ENCODE results near the gene MMP10. TPM values are rescaled to one million over a fixed set of nuclear protein-coding genes. Genes with fewer than 3 reads are reported as not detected.

The MMP10 gene
- total RNA-seq, 1 donor from 2014 or later = not detected

- H3K36me3 Mint-ChIP-seq (ENCODE audit: low read depth, unreplicated experiment) = peaks cover 6% of the 10 kb centered on the region
- no peak overlapping the region for H3K27ac Mint-ChIP-seq (ENCODE audit: unreplicated experiment)
- H3K4me1 Mint-ChIP-seq (ENCODE audit: unreplicated experiment) = peaks cover 7% of the 10 kb centered on the region
- TF ChIP-seq CTCF (IDR thresholded peaks at IDR 0.05; ENCODE audit: unreplicated experiment) = no peak
- no peak overlapping the region for H3K4me3 Mint-ChIP-seq (ENCODE audit: unreplicated experiment)
- H3K9me3 Mint-ChIP-seq (ENCODE audit: unreplicated experiment) = no peaks in the 10 kb centered on the region
- no peak for DNase-seq (ENCODE audit: low spot score)
- peaks cover 10% of the 10 kb centered on the region for H3K27me3 Mint-ChIP-seq (ENCODE audit: unreplicated experiment)
Observed at GRCh38 chr11:102729849-102730815, 50.3 kb downstream of the MMP10 start.

- H3K4me3 Mint-ChIP-seq (ENCODE audit: unreplicated experiment) = no peak overlapping the region
- DNase-seq (ENCODE audit: low spot score) = no peak
- peaks cover 6% of the 10 kb centered on the region for H3K36me3 Mint-ChIP-seq (ENCODE audit: low read depth, unreplicated experiment)
- H3K9me3 Mint-ChIP-seq (ENCODE audit: unreplicated experiment) = no peaks in the 10 kb centered on the region
- peaks cover 10% of the 10 kb centered on the region for H3K27me3 Mint-ChIP-seq (ENCODE audit: unreplicated experiment)
- no peak for TF ChIP-seq CTCF (IDR thresholded peaks at IDR 0.05; ENCODE audit: unreplicated experiment)
- H3K27ac Mint-ChIP-seq (ENCODE audit: unreplicated experiment) = no peak overlapping the region
- H3K4me1 Mint-ChIP-seq (ENCODE audit: unreplicated experiment) = peaks cover 7% of the 10 kb centered on the region
Observed at GRCh38 chr11:102727890-102728289, 52.5 kb downstream of the MMP10 start.

- H3K27ac Mint-ChIP-seq (ENCODE audit: unreplicated experiment) = no peak within 1 kb of the TSS
- no peak for TF ChIP-seq CTCF (IDR thresholded peaks at IDR 0.05; ENCODE audit: unreplicated experiment)
- no peak within 1 kb of the TSS for H3K4me3 Mint-ChIP-seq (ENCODE audit: unreplicated experiment)
- peaks cover 6% of the 10 kb centered on the region for H3K36me3 Mint-ChIP-seq (ENCODE audit: low read depth, unreplicated experiment)
- peaks cover 5% of the 10 kb centered on the region for H3K4me1 Mint-ChIP-seq (ENCODE audit: unreplicated experiment)
- DNase-seq (ENCODE audit: low spot score) = no peak
- peaks cover 3% of the 10 kb centered on the region for H3K27me3 Mint-ChIP-seq (ENCODE audit: unreplicated experiment)
- no peaks in the 10 kb centered on the region for H3K9me3 Mint-ChIP-seq (ENCODE audit: unreplicated experiment)
Observed at GRCh38 chr11:102724904-102725500, 55.4 kb downstream of the MMP10 start, which contains the start of gene MMP8. MMP8 (minus strand) TSS chr11:102724954; CDS start chr11:102724855, 99 bp downstream.

- no peaks in the 10 kb centered on the region for H3K4me1 Mint-ChIP-seq (ENCODE audit: unreplicated experiment)
- H3K4me3 Mint-ChIP-seq (ENCODE audit: unreplicated experiment) = no peak overlapping the region
- no peak for TF ChIP-seq CTCF (IDR thresholded peaks at IDR 0.05; ENCODE audit: unreplicated experiment)
- no peak overlapping the region for H3K27ac Mint-ChIP-seq (ENCODE audit: unreplicated experiment)
- H3K9me3 Mint-ChIP-seq (ENCODE audit: unreplicated experiment) = no peaks in the 10 kb centered on the region
- H3K36me3 Mint-ChIP-seq (ENCODE audit: low read depth, unreplicated experiment) = no peaks in the 10 kb centered on the region
- no peaks in the 10 kb centered on the region for H3K27me3 Mint-ChIP-seq (ENCODE audit: unreplicated experiment)
- DNase-seq (ENCODE audit: low spot score) = no peak
Observed at GRCh38 chr11:102722821-102723220, 57.6 kb downstream of the MMP10 start.

Other genes with a start within 250 kb of the MMP10 start
- not detected for gene MMP7, start 249.9 kb downstream of the MMP10 start, total RNA-seq (ENCODE audit: unreplicated experiment)
- not detected for gene MMP20, start 155.3 kb downstream of the MMP10 start, total RNA-seq (ENCODE audit: unreplicated experiment)
- gene MMP27, start 74.9 kb downstream of the MMP10 start, total RNA-seq (ENCODE audit: unreplicated experiment) = not detected
- gene MMP8, start 55.7 kb downstream of the MMP10 start, total RNA-seq (ENCODE audit: unreplicated experiment) = not detected
- not detected for gene MMP1, start 17.5 kb upstream of the MMP10 start, total RNA-seq (ENCODE audit: unreplicated experiment)
- not detected for gene MMP3, start 63.0 kb upstream of the MMP10 start, total RNA-seq (ENCODE audit: unreplicated experiment)
- not detected for gene MMP12, start 94.4 kb upstream of the MMP10 start, total RNA-seq (ENCODE audit: unreplicated experiment)
- not detected for gene MMP13, start 175.1 kb upstream of the MMP10 start, total RNA-seq (ENCODE audit: unreplicated experiment)

All from endothelial cell (in vitro differentiated cells).